HG02610 (cell line): ENCODE results near the gene ANKRD6.

Experiments
- ATAC-seq: cut with Tn5 transposase; IDR thresholded peaks from one replicate; pipeline ENCODE4 v1.9.1; 2021; ENCODE audit warnings: mild to moderate bottlenecking, moderate library complexity; ENCODE audit not compliant: unreplicated experiment

The ANKRD6 gene

GRCh38 chr6:89682991-89683390 lies 250.0 kb downstream of the ANKRD6 start:
- no peak for ATAC-seq
